OCI-M2 (cell line): ENCODE data around the gene C4B.
"Not testable (repeated sequence)": the region's sequence is repeated elsewhere in the genome, so short reads cannot be mapped to it uniquely, and the experiment has no call there.

Experiments used
- DNase-seq: peaks from one replicate; lab custom pipeline; 2025; ENCODE audit not compliant: unreplicated experiment; lab: John Stamatoyannopoulos, UW

C4B gene

GRCh38 chr6:32050562-32050961 lies 36.0 kb downstream of the C4B start:
- no peak for DNase-seq

DNA sequence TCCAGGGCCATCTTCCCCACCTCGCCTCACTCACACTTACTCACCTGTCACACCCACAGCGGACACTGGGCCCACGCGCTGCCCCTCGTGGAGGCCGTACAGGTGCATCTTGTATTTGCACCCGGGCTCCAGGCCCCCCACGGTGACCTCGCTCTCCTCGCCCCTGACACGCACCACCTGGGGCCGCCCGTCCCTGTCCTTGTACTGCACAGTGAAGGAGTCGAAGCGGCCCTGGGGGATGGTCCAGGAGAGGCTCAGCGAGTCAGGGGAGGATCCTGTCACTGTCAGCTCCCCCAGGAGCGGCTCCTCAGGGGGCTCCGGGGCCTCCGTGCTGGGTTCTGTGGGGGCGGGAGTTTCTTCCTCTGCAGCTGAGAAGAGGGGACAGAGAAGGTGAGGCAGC lies 38.0 kb downstream of the C4B start:
- DNase-seq: not testable (repeated sequence)

DNA sequence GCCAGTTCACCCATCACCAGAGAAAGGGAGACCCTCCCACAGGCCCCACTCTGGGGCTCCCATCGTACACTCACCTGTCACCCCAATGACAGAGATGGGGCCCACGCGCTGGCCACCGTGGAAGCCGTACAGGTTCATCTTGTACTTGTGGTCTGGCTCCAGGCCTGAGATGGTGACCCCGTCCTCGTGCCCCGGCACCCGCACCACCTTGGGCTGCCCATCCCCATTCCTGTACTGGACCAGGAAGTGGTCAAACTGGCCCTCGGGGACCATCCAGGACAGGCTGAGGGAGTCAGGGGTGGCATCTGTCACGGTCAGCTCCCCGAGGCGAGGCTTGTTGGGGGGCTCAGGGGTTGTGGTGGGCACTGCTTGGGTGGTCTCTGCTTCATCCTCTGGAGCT lies 38.7 kb downstream of the C4B start:
- DNase-seq: not testable (repeated sequence)

- DNase-seq: not testable (repeated sequence)
These were observed 41.2 kb downstream of the C4B start for GRCh38 chr6:32055756-32056155.

DNA sequence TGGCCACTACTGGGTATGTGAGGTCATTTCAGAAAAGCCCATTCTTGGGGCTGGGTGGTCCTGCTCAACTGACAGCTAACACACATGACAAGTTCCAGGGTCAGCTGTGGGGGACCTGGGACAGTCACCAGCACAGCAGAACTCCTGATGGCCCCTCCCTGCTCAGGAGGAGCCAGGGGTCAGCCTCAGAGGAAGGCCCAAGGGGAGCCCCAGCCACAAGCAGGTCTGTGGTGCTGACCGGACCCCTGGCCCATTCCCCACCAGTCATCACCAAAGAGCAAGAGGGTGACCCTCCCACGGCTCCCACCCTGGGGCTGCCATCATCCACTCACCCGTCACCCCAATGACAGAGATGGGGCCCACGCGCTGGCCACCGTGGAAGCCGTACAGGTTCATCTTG lies 41.7 kb downstream of the C4B start:
- DNase-seq: no peak

DNA sequence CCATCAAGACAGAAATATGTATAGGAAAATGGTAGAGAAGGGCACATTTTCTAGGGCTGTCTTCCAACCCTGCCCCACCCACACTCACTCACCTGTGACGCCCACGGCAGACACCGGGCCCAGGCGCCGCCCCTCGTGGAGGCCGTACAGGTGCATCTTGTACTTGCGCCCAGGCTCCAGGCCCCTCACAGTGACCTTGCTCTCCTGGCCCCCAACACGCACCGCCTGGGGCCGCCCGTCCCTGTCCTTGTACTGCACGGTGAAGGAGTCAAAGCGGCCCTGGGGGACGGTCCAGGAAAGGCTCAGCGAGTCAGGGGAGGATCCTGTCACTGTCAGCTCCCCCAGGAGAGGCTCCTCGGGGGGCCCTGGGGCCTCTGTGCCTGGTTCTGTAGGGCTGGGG lies 43.4 kb downstream of the C4B start:
- DNase-seq: no peak

- DNase-seq: no peak
These were observed 43.9 kb downstream of the C4B start for GRCh38 chr6:32058511-32058963.

DNA sequence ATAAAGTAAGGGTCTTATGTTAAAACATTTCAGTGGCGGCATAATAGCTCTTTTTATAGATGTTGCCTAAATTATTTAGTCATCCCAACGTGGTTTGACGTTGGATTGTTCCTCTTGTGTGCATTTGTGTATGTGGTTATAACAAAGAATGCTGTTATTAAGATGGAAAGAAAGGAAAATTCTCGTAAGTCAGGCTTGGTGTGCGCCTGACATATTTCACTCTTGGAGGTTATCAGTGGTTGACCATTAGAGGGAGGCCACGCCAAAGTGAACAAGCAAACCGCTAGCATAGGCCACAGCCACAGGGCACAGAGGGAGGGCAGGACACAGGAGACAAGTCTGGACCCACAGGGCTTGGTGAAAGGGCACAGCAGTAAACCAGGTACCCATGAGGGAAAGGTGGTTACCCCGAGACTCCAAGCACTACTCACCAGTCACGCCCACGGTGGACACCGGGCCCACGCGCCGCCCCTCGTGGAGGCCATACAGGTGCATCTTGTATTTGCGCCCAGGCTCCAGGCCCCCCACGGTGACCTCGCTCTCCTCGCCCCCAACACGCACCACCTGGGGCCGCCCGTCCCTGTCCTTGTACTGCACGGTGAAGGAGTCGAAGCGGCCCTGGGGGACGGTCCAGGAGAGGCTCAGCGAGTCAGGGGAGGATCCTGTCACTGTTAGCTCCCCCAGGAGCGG lies 46.5 kb downstream of the C4B start:
- DNase-seq: no peak

DNA sequence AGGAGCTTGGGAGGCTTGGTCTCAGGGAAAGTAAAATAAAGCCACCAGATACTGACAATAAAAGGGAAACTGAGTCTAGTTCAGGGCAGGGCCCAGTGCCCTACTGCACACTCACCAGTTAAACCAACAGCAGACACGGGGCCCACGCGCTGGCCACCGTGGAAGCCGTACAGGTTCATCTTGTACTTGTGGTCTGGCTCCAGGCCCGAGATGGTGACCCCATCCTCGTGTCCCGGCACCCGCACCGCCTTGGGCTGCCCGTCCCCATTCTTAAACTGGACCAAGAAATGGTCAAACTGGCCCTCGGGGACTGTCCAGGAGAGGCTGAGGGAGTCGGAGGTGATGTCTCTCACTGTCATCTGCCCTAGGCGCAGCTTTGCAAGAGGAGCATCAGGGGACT lies 50.1 kb downstream of the C4B start:
- DNase-seq: no peak

DNA sequence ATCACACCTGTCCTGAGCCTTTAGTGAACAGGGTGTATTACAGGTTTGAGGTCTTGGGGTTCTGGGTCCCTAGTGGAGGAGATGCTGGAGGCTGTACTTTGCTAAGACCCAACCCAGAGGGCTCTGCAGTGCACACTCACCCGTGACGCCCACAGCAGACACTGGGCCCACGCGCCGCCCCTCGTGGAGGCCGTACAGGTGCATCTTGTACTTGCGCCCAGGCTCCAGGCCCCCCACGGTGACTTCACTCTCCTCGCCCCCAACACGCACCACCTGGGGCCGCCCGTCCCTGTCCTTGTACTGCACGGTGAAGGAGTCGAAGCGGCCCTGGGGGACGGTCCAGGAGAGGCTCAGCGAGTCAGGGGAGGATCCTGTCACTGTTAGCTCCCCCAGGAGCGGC lies 52.9 kb downstream of the C4B start:
- not testable (repeated sequence) for DNase-seq

GRCh38 chr6:32068315-32068714 lies 53.7 kb downstream of the C4B start:
- not testable (repeated sequence) for DNase-seq

- DNase-seq: no peak
These were observed 54.3 kb downstream of the C4B start for GRCh38 chr6:32068867-32069266.

DNA sequence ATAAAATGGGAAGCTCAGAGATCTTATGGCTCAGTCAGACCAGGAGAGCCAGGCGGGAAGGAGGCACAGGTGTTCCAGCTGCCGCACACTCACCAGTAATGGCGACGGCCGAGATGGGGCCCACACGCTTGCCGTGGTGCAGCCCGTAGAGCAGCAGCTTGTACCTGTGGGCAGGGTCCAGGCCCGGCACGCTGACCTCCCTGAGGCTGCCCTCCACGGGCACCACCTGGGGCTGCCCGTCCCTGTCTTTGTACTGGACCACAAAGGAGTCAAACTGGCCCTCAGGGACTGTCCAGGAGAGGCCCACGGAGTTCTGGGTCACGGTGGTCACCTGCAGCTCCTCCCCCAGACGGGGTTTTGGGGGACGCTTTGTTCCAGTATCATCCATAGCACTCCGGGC lies 54.9 kb downstream of the C4B start:
- DNase-seq: no peak

DNA sequence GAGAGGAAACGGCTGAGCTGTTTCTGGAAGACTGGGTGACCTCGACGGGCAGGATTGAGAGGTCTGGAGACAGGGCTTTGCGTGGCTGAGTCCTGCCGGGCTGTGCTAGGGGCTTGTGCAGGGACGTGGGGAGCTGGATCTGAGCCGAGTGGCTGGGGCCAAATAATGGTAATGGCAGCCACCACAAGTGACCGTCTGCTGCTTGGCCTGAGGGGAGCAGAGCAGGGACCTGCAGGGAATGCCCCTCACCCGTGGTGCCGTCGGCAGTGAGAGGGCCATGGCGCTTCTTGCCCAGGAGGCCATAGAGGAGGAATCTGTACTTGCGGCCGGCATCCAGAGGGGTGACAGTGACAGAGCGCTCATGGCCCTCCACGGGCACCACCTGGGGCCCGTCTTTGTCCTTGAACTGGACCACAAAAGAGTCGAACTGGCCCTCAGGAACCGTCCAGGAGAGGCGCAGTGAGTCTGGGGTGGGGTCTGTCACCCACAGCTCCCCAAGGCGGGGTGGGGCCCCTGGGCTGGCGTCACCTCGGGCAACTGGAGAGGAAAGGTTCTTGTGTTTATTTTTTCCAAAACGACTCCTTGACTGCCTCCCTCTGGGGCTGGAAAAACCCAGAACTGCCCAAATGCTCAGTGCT lies 55.4 kb downstream of the C4B start:
- no peak for DNase-seq

- no peak for DNase-seq
These were observed 56.4 kb downstream of the C4B start for GRCh38 chr6:32070814-32071543.

DNA sequence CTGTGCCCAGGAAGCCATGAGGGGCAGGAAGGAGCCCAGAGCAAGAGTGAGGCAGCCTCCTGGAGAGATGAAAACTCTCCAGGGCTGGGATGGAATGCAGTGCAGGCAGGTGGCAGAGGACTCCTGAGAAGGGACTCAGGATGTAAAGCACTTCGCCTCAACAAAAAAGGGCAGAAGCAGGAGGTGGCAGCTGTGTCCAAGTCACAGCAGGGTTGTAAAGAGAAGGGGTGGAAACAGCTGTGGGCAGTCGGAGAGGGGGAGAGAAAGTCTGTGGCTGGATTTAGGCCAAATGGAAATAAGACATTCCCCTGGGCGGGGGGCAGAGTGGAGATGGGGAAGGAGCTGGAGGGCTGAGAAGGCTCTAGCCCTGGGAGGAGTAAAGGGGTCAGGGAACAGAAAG lies 58.5 kb downstream of the C4B start:
- no peak for DNase-seq

DNA sequence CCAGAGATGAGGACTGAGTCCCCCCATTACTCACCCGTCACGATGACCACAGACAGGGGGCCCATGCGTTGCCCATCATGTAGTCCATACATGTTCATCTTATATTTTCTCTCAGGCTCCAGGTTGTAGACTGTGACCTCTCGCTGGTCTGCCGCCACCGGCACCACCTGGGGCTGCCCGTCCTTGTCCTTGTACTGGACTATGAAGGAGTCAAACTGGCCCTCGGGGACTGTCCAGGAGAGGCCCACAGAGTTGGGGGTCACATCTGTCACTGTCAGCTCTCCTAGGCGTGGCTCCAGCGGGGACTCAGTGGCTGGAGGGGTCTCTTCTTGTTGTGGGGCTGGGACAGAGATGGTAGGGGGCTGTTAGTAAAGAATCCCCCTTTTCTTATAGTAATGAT lies 59.0 kb downstream of the C4B start:
- DNase-seq: no peak

DNA sequence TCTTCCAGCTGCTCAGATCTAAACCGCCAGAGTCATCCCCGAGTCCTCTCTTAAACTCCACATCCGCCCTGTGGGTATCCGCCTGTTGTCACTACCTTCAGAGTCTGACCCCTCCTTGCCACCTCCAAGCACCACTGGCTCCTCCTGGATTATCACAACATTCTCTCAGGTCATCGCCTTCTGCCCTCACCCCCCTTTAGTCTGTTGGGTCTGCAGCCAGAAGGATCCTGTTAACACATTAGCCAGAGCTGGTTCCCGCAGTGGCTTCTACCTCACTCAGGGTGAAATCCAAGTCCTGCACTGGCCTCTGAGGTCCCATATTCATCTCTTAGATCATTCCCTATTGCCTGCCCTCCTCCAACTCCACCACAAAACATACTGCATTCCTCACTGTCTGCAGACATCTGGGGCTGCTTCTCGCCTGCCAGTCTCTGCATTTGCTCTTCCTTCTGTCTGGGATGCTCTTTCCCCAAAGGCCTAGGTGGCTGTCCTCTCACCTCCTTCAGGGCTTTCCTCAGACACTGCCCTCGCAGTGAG lies 60.5 kb downstream of the C4B start:
- no peak for DNase-seq

- no peak for DNase-seq
These were observed 61.2 kb downstream of the C4B start for GRCh38 chr6:32075781-32076180.

DNA sequence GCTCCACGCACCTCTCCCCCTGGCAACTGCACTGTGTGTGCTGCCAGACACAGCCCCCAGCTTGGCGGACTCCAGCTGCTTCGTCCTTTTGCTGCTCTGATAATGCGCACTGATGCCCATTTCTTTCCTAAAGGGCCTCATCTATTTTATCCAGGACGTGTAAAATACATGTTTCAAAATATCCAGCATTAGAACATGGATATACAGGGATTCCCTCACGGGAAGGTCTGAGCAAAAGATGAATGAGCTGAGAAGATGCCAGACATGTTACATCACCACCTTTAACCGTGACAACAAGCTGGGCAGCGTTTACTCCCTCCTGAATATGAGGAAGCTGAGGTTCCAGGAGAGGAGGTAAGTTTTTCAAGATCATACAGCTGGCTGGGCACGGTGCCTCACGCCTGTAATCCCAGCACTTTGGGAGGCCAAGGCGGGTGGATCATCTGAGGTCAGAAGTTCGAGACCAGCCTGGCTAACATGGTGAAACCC lies 61.8 kb downstream of the C4B start:
- DNase-seq: no peak

DNA sequence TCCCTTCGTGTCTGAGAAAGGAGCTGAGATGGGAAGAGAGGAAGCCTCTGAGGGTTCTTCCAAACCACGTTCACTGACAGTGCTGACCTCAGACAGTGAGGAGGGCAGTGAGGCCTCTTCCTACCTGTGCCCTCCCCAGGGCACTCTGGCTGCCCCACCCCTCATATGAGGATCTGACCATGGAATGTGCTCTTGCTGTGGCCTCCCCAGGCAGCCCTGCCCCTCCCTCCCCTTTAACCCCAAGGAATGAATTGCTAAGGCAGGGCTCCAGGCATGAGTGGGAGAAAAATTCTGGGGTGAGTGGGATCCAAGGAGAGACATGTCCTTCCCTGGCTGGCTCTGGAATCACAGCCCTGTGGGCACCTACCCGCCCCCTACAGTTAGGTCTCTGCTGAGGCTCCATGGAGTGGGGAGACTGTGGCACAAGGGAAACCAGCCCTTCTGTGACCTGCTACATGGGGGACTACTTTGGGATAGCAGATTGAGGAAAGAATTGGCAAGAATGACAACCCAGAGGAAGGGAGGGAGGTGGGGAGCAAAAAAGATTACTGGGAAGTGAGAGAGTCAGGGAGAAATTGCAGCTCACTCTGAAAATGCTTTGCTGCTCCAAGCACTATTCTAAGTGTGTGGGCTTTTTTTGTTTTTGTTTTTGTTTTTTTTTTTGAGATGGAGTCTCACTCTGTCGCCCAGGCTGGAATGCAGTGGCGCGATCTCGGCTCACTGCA lies 65.1 kb downstream of the C4B start:
- DNase-seq: no peak
